ENCODE data around the gene CLIP3.

- TF ChIP-seq CTCF (IDR thresholded peaks at IDR 0.05): peak in 1 of 3 donors; percentile 11
- no peak for TF ChIP-seq EP300 (IDR thresholded peaks at IDR 0.05)
These were observed 37.4 kb downstream of the CLIP3 start, which contains the start of gene SDHAF1 for GRCh38 chr19:35995048-35995993.
